ENCODE data around the gene KRTAP10-11.
"Not testable (repeated sequence)": the region's sequence is repeated elsewhere in the genome, so short reads cannot be mapped to it uniquely, and the experiment has no call there.

The KRTAP10-11 gene

DNA sequence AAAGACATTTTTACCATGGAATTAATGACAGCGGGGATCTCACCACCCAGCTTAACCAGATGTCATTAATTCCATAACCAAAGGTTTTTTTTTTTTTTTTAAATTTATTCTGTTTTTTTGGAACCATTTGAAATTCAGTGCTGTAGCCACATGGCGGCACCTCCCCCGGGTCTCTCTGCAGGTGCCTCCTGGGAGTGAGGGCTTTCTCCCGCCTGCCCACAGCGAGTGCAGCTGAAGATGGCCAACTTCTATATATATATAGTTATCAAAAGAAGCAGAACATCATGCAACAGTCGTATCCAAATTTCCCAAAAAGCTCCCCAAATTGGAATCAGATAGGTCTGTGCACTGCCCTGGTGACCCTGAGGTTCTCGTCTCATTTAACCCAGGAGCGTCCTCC lies 30.7 kb upstream of the KRTAP10-11 start:
- no peak for DNase-seq

DNA sequence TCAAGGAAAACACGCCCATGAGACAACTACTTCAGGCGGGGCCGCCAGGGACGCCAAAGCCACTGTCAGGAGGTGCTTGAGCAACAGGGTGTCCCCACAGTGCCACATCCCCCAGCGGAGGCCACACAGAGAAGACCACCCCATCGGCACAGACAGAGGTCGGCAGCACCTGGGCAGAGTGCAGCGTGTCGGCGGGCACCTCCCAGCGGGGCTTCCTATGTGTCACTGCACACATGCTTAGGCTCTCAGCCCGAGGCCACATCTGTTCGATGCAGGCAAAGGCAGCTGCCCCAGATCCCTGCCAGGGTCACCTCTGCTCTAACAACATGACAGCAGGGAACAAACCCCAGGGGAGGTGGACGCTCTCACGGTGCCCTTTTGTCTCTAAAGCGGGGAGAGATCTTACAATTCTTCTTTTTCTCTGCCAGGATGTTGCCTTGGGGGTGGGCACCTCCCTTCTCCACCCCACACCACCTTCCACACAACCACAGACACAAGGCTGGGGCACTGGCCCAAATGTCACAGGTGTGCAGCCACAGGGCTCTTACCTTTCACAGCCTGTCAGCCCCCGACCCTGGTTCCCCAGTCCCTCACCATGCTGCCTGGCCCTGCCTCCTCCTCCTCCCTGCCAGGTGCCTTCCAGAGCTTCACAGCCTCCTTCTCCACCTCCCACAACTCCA lies 30.2 kb upstream of the KRTAP10-11 start:
- no peak for DNase-seq

DNA sequence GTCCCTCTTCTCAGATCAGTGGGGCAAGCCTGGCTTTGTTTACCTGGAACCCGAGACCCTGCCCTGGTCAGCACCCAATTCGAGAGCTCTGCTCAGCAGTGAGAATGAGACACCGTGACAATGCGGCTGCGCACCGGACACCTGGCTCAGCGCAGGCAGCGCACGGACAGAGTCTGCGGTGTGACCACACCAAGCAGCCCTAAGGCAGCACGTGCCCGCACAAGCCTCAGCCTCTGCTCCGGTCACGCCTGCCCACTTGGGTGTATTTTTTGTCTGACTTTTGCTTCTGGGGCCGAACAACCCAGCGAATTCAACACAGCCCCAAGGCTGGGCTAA lies 29.7 kb upstream of the KRTAP10-11 start:
- DNase-seq: no peak

DNA sequence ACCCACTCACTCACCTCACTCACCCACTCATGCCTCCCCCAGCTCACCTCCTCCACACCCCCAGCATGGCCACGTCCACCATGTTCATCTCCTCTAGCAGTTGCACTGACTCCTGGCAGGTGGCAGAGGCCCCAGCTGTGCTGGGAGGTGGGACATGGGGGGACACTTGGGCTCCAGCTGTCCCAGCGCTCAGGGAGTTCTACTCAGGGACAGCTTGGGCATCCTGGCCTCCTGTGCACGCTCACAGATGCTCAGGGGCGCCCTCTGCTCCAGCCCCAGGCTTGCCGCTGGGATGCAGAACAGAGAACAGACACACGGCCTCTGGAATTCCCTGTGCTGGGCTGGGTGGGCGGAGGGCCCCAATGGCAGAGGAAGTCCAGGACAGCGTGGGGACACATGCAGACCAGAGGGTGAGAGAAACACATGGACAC lies 29.1 kb upstream of the KRTAP10-11 start:
- no peak for DNase-seq

DNA sequence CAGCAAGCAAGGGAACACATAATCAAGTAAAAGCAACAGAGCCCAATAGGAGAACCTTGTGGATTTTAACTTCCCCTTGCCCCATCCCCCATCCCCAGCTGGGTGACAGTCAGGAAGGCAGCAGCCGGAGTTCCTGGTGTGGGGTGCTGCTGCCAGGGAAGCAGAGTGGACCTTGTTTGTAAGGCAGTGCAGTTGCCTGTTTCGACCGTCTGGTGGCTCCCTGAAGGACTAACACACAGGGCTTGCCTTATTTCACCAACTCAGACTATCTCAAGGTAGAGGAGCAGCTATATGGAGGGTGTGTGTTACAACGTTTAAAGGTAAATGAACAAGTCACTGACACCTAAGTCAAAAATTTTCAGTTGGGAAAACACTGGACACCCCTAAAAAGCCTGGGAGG lies 27.7 kb upstream of the KRTAP10-11 start:
- DNase-seq: no peak

DNA sequence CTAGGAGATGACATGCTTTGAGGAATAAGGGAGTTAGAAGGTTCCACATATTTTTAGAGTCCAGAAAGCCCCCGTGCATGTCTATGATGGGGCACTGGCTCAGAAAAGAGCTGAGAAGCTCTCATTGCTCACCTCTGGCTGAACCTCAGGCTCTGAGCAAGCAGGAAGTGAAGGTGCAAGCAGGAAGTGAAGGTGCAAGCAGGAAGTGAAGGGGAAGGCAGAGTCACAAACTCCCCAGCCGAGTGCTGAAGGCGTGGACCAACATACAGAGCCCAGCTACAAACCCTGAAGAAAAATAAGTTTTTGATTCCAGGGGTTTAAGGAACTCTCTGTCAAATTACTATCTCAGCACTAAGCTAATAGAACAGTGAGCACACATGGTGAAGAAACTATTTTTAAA lies 27.3 kb upstream of the KRTAP10-11 start:
- DNase-seq: peak in 4 of 5 experiments; percentile 30 to 83 (median 52)

DNA sequence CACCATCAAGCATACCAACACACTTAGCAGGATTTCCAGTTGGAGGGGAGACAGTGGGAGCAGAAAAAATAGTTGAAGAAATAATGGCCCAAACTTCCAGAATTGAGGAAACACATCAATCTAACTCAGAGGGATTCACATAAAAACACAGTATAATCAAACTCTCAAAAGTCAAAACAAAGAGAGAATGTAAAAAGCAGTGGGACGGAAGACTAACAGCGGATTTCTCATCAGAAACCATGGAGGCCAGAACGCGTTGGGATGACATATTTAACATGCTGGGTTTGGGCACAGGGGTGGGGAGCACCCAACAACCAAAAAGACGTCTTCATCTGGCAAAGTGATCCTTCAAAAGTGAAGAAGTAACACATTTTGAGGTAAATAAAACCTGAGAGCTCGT lies 26.3 kb upstream of the KRTAP10-11 start:
- no peak for DNase-seq

DNA sequence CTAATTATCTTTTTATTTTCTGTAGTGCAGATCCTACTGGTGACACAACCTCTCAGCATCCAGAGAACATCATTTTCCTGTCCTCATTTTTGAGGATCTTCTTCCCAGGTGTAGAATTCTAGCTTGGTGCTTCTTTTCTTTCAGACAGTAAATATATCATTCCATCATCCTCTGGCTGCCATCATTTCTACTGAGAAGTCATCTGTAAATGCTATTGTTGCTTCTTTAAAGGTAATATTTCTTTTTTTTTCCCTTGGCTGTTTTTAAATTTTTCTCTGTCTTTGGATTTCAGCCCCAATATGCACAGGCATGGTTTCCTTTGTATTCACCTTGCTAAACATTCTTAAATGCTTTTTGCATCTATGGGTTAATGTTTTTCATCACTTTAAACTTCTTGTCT lies 22.6 kb upstream of the KRTAP10-11 start:
- DNase-seq: no peak

DNA sequence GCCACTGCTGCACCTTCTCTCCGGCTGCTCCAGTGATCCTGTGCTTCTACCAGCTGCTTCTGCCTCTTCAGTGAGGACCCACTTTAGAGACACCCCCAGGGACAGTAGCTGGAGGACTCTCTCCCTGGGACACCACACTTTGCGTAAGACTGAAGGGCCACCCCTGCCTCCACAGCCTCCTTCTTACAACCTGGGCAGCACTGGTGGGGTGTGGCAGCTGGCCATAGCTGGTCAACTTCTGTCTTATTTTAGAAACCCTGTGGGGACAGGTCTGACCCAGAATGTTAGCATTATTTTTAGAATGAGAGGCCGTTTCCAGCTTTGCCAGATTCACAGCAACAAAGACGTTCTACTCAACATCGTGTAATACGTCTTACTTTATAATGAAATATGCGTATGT lies 20.5 kb upstream of the KRTAP10-11 start:
- no peak for DNase-seq

DNA sequence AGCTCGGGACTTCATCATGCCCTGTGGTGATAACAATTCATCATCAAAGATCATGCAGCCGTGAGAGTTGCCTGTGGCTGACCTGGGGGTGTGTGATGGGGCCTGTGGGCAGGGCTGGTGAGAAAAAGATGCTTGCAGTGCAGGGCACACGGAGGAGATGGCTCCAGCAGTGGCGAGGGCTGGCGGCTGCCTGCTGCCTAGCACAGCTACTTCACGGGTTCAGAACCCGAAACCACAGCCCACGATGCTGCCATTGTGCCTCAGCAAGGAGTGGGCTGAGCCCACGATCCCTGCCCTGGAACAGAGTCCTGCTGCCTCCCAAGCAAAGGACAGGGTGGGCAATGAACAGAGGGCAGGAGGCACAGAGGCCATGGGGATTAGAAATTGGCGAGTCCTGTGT lies 20.0 kb upstream of the KRTAP10-11 start:
- DNase-seq: peak in 1 of 5 experiments; percentile 37

DNA sequence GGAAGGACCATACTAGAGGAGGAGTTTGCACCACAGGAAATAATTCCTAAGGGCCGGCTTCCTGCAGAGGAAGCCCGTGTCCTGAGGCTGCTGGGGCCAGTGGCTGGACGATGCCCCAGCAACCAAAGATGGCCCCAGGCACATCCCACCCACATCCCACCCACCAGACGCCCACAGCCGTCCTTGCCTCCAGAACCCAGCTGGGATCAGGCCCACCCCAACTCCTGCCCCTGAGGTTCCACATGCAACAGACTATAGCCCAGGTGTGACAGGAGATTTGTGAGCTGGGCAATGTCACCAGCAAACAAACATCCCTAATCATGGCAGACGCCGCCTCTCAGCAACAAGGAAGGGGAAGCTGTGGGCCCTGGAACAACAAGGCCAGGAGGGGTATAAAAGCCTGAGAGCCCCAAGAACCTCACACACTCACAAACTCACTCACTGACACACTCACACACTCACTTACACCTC lies 19.5 kb upstream of the KRTAP10-11 start, which contains the start of gene KRTAP10-9:
Gene KRTAP10-9 (plus strand): TSS at position 421 of the 471 bp plus-strand sequence. CDS start 79 bp downstream, outside the sequence.
- no peak for DNase-seq

DNA sequence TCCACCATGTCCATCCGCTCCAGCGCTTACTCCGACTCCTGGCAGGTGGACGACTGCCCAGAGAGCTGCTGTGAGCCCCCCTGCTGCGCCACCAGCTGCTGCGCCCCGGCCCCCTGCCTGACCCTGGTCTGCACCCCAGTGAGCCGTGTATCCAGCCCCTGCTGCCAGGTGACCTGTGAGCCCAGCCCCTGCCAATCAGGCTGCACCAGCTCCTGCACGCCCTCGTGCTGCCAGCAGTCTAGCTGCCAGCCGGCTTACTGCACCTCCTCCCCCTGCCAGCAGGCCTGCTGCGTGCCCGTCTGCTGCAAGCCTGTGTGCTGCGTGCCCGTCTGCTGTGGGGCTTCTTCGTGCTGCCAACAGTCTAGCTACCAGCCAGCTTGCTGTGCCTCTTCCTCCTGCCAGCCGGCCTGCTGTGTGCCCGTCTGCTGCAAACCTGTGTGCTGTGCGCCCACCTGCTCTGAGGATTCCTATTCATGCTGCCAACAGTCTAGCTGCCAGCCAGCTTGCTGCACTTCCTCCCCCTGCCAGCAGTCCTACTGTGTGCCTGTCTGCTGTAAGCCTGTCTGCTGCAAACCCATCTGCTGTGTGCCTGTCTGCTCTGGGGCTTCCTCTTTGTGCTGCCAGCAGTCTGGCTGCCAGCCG lies 18.9 kb upstream of the KRTAP10-11 start:
- DNase-seq: not testable (repeated sequence)

DNA sequence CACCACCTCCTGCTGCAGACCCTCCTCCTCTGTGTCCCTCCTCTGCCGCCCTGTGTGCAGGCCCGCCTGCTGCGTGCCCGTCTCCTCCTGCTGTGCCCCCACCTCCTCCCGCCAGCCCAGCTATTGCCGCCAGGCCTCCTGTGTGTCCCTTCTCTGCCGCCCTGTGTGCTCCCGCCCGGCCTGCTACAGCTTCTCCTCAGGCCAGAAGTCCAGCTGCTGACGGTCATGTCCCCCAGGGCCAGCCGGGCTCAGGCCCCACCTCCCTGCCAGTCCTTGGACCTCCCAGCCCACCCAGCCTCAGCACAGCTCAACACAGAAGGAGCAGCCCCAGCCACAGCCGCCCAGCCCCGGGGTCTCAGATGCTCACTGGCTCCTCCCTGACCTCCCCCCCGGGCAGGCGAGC lies 18.4 kb upstream of the KRTAP10-11 start:
- not testable (repeated sequence) for DNase-seq

DNA sequence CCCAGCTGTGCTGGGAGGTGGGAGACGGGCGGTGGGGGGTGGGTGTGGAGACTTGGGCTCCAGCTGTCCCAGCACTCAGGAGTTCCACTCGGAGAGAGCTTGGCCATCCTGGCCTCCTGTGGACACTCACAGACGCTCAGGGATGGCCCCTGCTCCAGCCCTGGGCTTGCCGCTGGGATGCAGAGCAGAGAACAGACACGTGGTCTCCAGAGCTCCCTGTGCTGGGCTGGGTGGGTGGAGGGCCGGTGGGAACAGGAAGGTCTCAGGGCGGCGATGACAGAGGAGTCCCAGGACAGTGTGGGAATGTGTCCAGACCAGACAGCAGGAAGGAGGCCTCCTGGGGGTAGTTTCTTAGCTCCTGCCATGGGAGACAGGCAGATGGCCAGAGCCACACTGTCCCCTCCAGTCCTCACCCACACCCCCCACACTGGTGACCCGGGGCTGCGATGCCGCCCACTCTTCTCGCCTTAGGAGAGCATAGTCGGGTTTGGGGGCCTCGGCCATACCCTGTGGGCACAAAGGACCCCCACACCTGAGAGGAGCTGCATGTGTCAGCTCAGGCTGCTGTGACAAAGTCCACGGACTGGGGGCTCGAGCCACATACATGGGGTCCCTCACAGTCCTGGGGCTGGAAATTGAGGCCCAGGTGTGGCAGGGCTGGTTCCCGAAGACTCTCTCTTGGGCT lies 17.4 kb upstream of the KRTAP10-11 start:
- DNase-seq: no peak

DNA sequence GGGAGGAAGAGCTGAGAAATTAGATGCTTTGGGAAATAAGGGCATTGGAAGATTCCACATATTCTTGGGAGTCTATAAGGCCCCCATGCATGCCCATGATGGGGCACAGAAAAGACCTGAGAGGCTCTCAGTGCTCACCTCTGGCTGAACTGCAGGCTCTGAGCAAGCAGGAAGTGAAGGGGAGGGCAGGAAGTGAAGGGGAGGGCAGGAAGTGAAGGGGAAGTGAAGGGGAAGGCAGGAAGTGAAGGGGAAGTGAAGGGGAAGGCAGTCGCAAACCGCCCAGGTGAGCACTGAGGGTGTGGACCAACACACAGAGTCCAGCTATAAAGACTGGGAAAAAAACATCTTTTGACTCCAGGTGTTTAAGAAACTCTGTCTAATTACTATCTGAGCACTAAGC lies 15.8 kb upstream of the KRTAP10-11 start:
- no peak for DNase-seq

DNA sequence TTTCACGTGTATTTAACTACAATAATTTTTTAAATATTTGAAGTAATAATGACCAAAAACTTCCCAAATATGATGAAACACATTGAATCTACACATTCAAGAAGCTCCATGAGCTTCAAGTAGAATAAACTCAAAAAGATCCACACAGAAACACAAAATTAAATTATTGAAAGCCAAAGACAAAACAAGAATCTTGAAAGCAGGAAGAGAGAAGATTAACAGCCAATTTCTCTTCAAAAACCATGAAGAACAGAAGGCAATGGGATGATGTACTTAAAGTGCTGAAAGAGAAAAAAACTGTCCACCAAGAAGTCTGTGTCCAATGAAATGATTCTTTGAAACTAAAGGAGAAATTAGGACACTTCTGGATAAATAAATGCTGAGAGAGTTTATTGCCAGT lies 14.1 kb upstream of the KRTAP10-11 start:
- DNase-seq: no peak

DNA sequence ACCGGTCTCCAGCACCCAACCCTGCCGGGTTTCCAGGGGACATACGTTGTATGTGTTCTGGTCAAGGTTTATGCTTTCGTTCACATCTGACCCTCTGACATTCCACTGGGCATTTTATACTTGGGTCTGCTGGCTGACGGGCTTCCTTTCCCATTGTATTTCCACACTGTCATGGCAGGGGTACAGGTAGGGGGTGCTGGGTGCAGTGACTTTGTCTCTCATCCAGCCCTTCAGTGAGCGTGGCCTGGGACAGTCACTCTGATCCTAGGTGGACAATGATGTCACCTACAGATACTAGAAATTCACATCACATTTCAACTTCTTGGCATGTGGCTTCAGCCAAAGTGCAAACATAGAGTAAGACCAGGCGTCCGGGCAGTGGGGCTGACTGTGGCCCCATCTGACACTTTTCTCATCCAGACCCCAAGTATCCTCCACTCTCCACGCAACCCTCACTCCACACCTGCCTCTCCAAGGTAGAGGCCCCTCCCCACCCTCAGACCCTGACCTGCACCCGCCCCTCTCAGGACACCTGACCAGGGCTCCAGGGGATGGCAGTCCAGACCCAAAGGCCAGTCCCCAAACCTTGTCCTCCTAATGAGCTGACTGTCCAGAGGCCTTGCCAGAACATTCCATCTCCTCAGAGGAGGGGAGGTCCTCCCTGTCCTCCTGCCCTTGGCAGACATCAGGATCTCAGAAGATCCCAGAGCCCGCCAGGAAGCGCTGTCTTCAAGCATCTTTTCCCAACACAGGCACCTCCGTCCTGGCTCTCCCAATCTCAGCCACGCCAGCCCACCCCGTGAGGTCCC lies 9.8 kb upstream of the KRTAP10-11 start:
- DNase-seq: no peak

DNA sequence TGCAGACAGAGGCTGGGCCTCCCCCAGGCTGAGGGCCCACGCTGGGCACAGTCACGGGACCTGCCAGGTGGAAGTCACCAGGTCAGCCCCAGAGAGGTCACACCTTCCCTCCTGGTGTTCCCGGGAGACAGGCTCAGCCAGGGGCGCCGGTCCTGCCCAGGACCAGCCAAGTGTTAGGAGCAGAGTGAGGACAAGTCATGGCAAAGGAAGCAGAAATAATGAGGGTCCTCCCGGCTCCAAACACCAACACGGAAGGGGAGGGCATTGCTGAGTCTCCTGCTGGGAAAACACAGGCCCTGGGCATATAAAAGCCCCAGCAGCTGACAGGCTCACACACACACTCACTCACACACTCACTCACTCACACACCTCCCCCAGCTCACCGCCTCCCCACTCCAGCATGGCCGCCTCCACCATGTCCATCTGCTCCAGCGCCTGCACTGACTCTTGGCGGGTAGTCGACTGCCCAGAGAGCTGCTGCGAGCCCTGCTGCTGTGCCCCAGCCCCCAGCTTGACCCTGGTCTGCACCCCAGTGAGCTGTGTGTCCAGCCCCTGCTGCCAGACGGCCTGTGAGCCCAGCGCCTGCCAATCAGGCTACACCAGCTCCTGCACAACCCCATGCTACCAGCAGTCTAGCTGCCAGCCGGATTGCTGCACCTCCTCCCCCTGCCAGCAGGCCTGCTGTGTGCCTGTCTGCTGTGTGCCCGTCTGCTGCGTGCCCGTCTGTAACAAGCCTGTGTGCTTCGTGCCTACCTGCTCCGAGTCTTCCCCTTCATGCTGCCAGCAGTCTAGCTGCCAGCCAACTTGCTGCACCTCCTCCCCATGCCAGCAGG lies 9.0 kb upstream of the KRTAP10-11 start, which contains the start of gene KRTAP10-10:
Gene KRTAP10-10 (plus strand): TSS at position 339 of the 833 bp plus-strand sequence. CDS start 62 bp downstream, at position 401.
- no peak for DNase-seq

DNA sequence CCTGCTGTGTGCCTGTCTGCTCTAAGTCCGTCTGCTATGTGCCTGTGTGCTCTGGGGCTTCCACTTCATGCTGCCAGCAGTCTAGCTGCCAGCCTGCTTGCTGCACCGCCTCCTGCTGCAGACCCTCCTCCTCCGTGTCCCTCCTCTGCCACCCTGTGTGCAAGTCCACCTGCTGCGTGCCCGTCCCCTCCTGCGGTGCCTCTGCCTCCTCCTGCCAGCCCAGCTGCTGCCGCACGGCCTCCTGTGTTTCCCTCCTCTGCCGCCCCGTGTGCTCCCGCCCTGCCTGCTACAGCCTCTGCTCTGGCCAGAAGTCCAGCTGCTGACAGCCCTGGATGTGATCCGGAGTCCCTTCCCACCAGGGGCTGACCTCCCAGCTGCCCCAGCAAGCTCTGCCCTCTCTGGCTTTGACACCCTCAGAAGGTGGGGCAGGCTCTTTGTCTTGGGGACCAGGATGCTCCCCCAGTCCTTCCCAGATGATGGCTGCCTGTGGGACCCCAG lies 8.3 kb upstream of the KRTAP10-11 start:
- not testable (repeated sequence) for DNase-seq

DNA sequence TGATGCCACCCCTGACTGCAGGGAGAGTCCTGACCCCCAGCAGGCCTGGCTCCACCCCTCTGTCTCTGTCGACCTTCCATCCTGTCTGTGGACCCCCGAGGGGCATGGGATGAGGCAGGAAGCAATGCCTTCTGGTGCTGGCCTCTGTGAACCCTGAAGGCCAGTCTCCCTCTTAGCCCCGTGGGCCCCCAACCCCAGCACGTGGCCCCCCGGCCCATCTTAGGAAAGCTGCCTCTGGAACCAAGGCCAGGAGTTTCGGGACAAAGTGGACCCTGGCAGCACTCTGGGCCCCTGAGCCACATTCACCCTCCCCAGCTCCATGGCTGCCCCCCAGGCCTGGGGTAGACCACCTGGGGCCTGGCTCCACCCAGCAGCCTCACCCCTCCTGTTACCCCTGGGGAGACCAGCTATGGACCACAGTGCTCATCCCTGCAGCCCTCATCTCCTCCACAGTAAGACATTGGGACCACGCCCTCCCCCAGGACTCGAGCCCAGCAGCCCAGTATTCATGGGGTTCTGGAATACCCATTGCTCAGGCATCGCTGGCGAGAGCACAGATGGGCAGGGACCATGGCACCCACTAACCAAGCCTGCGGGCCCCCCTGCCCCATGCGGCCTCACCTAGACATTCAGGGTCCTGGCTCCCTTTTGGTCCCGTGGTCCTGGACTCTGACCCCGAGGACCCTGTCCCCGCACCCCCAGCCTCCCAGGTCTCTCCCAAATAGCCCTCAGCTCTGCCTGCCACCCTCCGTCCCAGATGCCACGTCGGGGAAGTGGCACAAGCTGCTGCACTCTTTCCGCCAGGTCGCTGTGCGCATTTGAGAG lies 7.5 kb upstream of the KRTAP10-11 start:
- DNase-seq: not testable (repeated sequence)

DNA sequence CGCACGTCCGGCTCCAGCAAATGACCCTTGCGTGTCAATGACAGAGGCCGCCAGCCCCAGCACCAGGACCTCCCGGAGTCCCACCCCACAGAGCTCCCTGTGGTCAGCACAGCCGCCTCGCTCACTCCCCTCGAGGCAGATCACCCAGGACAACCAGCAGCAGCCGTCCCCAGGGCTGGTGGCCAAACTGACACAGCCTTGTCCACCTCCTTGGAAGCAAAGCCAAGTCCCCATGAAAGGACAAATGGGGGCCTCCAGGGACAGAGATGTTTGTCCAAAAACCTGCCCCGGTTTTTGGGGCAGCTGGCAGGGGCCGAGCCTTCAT lies 6.9 kb upstream of the KRTAP10-11 start:
- no peak for DNase-seq

All from T-helper 2 cell (primary cell).